HG03520 (cell line): ENCODE data around the gene BTNL9.
"Not testable (repeated sequence)": the region's sequence is repeated elsewhere in the genome, so short reads cannot be mapped to it uniquely, and the experiment has no call there.

Experiments
- ATAC-seq: cut with Tn5 transposase; IDR thresholded peaks from one replicate; pipeline ENCODE4 v1.9.1; 2021; ENCODE audit warnings: mild to moderate bottlenecking, moderate library complexity; ENCODE audit not compliant: unreplicated experiment

Gene BTNL9

DNA sequence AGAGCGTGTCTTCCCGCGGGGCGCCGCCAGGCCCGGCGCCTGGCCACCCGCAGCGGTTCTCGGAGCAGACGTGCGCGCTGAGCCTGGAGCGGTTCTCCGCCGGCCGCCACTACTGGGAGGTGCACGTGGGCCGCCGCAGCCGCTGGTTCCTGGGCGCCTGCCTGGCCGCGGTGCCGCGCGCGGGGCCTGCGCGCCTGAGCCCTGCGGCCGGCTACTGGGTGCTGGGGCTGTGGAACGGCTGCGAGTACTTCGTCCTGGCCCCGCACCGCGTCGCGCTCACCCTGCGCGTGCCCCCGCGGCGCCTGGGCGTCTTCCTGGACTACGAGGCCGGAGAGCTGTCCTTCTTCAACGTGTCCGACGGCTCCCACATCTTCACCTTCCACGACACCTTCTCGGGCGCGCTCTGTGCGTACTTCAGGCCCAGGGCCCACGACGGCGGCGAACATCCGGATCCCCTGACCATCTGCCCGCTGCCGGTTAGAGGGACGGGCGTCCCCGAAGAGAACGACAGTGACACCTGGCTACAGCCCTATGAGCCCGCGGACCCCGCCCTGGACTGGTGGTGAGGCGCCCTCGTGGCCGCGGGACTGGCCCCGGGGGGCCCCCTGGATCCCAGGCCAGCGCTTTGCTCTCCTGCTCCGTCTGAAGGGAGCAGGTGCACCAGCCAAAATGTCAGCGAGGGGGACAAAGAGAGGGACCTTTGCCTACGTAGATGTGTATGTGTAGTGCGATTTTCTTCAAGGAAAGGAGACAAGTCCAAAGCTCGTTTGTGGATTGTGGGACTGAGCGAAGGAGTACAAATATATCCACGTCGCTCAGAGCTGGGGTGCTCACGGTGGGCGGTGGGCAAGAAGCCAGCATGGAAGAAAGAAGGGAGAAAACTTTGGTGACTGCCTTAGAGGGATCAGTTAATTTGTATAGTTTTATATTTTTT is 19.5 kb downstream of the BTNL9 start:
- ATAC-seq, result no peak

- no peak for ATAC-seq
These were observed 20.1 kb downstream of the BTNL9 start for GRCh38 chr5:181060231-181060590.

GRCh38 chr5:181060924-181061323 is 20.9 kb downstream of the BTNL9 start:
- ATAC-seq, result no peak

- ATAC-seq, result no peak
These were observed 21.6 kb downstream of the BTNL9 start for GRCh38 chr5:181061645-181062044.

GRCh38 chr5:181062631-181063030 is 22.6 kb downstream of the BTNL9 start:
- no peak for ATAC-seq

- ATAC-seq, result no peak
These were observed 23.4 kb downstream of the BTNL9 start for GRCh38 chr5:181063514-181063913.

DNA sequence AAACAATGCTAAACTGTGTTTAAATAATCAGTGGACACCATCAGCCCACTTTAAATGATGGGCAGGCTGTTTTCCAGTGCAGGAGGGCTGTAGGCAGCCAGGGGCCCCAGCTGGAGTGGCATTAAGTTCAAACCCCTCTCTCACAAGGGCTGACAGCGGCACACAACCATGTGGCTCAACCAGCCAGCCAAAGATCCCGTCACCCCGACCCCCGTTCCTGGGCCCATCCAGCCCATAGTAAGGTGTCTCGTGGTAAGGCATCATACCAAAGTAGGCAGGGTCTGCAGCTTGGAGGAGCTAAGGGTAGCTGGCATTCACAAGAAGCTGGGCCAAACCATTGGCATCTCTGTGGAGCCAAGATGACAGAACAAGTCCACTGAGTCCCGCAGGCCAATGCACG is 24.9 kb downstream of the BTNL9 start:
- ATAC-seq, result no peak

- no peak for ATAC-seq
These were observed 29.9 kb downstream of the BTNL9 start for GRCh38 chr5:181069767-181070491.

GRCh38 chr5:181070523-181070922 is 30.5 kb downstream of the BTNL9 start:
- no peak for ATAC-seq

- no peak for ATAC-seq
These were observed 31.2 kb downstream of the BTNL9 start for GRCh38 chr5:181071257-181071656.

DNA sequence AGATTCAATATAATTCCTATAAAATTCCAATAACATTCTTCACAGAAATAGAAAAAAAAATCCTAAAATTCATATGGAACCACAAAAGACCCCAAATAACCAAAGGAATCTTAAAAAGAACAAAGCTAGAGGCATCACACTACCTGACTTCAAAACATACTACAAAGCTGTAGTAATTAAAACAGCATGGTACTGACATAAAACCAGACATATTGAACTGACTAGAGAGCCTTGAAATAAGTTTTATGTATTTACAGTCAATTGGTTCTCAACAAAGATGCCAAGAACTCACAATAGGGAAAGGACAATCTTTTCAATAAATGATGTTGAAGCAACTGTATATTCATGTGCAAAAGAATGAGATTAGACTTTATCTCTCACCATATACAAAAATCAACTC is 36.9 kb downstream of the BTNL9 start:
- ATAC-seq, result no peak

DNA sequence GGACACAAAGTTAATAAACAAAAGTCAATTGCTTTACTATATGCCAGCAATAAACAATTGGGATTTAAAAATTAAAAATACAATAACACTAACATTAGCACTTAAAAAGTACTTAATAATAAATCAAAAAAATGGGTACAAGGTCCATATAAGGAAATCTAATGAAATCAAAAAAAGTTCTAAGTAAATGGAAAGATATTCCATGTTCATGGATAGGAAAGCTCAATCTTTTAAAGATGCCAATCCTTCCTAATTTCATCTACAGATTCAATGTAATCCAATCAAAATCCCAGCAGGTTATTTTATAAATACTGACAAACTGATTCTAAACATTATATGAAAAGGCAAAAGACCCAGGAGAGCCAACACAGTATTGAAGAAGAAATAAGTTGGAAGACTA is 41.9 kb downstream of the BTNL9 start:
- ATAC-seq, result no peak

GRCh38 chr5:181084621-181085195 is 44.6 kb downstream of the BTNL9 start:
- no peak for ATAC-seq

- ATAC-seq, result no peak
These were observed 46.2 kb downstream of the BTNL9 start for GRCh38 chr5:181086026-181086883.

DNA sequence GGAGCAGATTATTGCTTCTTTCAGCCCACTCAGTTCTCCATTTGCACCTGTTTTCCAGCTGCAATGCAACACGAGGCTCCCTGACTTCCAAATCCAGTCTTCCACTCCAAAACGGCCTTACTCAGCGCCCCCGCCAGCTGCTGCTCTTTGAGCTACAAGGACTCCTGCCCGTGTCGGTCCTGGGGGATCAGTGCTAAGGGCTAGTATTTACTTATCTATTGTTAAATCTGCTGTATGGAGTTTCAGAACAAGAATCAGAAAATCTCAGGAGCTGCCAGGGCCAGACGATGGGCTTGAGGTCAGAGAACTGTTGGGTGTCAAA is 46.8 kb downstream of the BTNL9 start:
- ATAC-seq, result no peak

DNA sequence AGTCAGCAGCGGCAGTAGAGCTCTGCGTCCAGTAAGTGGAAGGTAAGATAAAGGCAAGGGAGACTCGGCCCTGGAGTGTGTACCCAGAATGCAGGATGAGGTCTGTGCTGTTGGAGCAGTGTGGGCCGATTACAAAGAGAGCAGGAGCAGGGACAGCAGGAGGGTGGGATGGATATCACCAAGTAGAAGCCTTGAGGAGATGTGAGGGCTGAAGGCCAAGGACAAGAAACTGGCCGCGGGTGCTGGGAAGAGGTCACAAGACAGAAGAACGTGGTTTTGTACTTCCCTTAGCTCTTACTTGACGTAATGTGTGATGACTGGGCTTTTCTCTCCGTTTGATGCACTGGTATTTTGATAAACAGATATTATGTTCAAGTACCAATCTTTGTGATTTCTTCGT is 47.2 kb downstream of the BTNL9 start:
- no peak for ATAC-seq

DNA sequence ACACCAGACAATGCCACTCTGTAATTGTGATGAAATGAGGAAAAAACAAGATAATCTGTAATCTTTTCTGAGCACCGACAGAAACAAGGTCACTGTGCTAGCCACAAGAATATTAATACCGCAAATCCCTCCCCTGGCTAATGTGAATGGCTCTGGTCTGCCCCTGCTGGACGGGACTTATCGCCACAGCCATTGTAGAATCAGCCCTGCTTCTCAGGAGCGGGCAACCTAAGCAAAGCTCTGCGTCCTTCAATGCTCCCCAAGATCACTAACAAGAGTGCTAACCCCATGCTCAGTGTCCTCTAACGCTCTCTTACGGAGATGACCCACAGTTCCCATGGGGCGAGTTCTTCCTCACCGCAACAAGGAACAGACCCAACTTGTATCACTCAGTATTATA is 48.2 kb downstream of the BTNL9 start:
- ATAC-seq, result no peak

- no peak for ATAC-seq
These were observed 52.4 kb downstream of the BTNL9 start for GRCh38 chr5:181092428-181092827.

GRCh38 chr5:181095162-181095561 is 55.1 kb downstream of the BTNL9 start:
- ATAC-seq, result not testable (repeated sequence)

DNA sequence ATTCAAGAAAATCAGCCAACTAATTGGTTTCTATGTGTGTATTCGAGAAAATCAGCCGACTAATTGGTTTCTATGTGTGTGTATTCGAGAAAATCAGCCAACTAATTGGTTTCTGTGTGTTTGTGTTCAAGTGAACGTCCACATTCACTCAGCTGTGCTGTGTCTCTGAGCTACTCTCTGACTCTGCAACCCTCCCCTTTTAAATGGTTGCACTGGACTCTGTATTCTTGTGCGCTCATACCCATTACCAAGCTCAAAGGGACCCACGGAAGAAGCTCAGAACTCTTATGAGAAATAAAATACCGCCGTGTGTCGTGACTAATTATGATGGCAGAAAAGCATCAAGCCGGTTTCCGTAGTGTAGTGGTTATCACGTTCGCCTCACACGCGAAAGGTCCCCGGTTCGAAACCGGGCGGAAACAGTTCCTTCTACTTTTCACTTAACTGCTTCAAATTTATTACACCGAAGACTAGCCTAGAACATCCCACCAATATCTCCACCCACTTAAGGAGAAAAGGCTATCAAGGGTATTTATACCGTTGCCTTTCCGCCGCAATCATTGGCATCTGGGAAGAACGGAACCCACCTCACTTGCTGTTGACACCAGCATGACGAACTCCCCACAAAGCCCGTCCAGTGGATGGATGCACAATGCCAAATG is 56.8 kb downstream of the BTNL9 start:
- ATAC-seq, result not testable (repeated sequence)

GRCh38 chr5:181097383-181097753 is 57.3 kb downstream of the BTNL9 start:
- ATAC-seq, result not testable (repeated sequence)
